Measurements from ENCODE around the gene C4orf50.

C4orf50 gene

DNA sequence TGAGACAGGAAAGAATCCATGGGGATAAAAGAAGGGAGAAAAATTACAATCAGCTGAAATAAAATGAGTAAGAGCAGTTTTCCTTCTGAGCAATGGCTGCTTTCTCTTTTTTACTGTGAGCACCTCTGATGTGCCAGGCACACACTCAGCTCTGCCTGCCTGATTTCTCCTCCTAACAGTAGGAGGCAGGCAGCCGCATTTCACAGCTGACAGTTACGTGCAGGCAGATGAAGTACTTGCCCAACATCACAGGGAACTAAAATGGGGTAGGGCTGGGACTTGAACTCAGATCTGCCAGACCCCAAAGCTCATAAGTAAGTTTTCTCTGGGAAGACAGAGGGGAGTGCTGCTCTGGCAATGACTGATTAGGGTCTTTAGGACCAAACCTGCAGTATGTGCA is 54.6 kb downstream of the C4orf50 start:
- H3K4me1 ChIP-seq (ENCODE audit: insufficient read depth, poor library complexity, severe bottlenecking): no peaks in the 10 kb centered on the region
- DNase-seq (ENCODE audit: low spot score) (no peak), ATAC-seq (ENCODE audit: low read depth) (no peak)
- H3K27me3 ChIP-seq (ENCODE audit: insufficient read depth, poor library complexity, severe bottlenecking): peaks cover 46% of the 10 kb centered on the region
- TF ChIP-seq, protein P1, sequence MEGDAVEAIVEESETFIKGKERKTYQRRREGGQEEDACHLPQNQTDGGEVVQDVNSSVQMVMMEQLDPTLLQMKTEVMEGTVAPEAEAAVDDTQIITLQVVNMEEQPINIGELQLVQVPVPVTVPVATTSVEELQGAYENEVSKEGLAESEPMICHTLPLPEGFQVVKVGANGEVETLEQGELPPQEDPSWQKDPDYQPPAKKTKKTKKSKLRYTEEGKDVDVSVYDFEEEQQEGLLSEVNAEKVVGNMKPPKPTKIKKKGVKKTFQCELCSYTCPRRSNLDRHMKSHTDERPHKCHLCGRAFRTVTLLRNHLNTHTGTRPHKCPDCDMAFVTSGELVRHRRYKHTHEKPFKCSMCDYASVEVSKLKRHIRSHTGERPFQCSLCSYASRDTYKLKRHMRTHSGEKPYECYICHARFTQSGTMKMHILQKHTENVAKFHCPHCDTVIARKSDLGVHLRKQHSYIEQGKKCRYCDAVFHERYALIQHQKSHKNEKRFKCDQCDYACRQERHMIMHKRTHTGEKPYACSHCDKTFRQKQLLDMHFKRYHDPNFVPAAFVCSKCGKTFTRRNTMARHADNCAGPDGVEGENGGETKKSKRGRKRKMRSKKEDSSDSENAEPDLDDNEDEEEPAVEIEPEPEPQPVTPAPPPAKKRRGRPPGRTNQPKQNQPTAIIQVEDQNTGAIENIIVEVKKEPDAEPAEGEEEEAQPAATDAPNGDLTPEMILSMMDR (IDR thresholded peaks at IDR 0.05; ENCODE audit: poor library complexity, severe bottlenecking): no peak
- no peak overlapping the region for H3K4me3 ChIP-seq (ENCODE audit: severe bottlenecking)
- H3K9me3 ChIP-seq (ENCODE audit: severe bottlenecking): no peaks in the 10 kb centered on the region
- H3K36me3 ChIP-seq (ENCODE audit: low read depth): no peaks in the 10 kb centered on the region
- H3K27ac ChIP-seq (ENCODE audit: poor library complexity, severe bottlenecking): no peak overlapping the region

DNA sequence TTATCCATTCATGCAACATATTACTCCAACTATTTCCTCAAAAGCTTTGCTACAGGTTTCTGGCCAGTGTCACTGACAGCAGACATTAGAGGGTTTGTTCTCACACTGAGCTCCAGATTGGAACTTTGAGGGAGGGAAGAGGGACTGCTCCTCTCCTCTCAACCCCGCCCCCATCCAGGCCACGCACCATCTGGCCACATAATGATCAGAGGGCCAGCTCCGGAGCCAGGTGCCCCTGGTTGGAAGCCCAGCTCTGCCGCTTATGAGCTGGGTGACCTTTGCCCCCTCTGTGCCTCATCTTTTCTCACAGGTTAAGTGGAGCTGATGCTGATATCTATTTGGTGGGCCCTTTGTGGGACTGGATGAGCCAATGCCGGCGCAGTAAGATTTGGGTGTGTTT is 55.8 kb downstream of the C4orf50 start:
- no peak for DNase-seq (ENCODE audit: low spot score)
- Histone ChIP-seq H3K4me3 (ENCODE audit: severe bottlenecking) (no peak overlapping the region), H3K36me3 (ENCODE audit: low read depth) (no peaks in the 10 kb centered on the region), H3K27me3 (ENCODE audit: insufficient read depth, poor library complexity, severe bottlenecking) (peaks cover 49% of the 10 kb centered on the region), H3K9me3 (ENCODE audit: severe bottlenecking) (no peaks in the 10 kb centered on the region), H3K4me1 (ENCODE audit: insufficient read depth, poor library complexity, severe bottlenecking) (no peaks in the 10 kb centered on the region), H3K27ac (ENCODE audit: poor library complexity, severe bottlenecking) (no peak overlapping the region)
- no peak for ATAC-seq (ENCODE audit: low read depth)
- TF ChIP-seq, protein P1 (IDR thresholded peaks at IDR 0.05; ENCODE audit: poor library complexity, severe bottlenecking): no peak

DNA sequence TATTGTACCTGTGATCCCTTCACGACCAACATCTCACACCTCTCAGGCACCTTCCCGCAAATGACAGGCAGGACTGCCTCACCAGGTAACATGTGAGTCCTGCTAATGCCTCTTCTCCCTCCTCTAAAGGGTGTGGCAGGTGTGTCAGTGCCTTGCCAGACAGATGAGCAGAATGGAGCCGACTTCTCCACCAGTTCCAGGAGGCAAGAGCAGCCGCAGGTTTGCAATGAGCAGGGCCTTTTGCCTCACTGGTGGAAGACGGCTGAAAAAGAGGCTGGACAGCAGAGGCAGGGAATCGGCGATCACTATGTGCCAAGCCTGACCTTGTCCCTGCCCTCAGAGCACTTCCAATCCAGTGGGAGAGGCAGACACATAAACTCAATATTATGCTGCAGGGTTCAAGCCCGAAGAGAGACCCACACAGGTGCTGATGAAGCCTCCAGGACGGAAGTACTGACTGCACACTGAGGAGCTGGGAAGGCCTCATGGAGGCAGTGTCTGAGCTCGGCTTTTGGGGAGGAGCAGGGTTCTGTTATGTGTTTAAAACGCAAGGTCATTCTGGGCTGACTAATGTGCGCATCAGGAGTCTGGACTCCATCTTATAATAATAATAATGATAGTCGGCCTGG is 57.9 kb downstream of the C4orf50 start:
- H3K9me3 ChIP-seq (ENCODE audit: severe bottlenecking): no peaks in the 10 kb centered on the region
- TF ChIP-seq, protein P1 (IDR thresholded peaks at IDR 0.05; ENCODE audit: poor library complexity, severe bottlenecking): no peak
- no peaks in the 10 kb centered on the region for H3K36me3 ChIP-seq (ENCODE audit: low read depth)
- no peak for ATAC-seq (ENCODE audit: low read depth)
- peaks cover 54% of the 10 kb centered on the region for H3K27me3 ChIP-seq (ENCODE audit: insufficient read depth, poor library complexity, severe bottlenecking)
- no peak overlapping the region for H3K4me3 ChIP-seq (ENCODE audit: severe bottlenecking)
- no peak for DNase-seq (ENCODE audit: low spot score)
- no peaks in the 10 kb centered on the region for H3K4me1 ChIP-seq (ENCODE audit: insufficient read depth, poor library complexity, severe bottlenecking)
- no peak overlapping the region for H3K27ac ChIP-seq (ENCODE audit: poor library complexity, severe bottlenecking)

DNA sequence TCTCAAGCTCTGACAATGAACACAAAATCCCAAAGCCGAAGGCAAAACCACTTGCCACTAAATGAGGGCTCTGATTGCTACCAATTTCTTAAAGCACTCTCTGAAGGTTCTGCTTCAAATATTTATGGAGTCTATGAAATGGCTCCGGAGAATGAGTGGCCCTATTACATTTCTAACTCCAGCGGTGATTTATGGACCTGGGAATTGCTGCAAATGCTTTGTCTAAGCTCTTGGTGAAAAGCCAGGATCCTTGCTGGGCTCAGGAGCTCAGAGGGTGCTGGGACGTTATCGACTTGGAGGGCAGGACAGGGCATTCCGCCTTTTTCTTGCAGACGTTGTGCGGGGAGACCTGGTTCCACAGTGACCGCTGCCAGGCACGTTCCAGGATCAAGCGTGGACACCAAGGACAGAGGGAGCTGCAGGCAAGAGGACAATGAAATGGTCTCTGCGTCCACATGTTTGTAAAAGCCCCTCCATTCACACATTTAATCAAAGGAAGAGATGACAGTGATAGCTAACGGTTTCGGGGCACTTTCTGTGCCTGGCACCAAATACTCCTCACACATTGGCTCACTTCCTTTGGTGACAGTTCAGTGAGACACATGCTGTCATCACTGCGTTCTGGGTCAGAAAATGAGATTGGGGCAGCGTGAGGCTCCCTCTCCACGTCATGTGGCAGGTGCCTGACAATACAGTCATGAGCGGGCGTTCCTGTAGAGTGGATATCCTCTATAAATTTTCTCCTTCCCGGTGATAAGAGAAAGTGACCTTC is 58.8 kb downstream of the C4orf50 start:
- no peak overlapping the region for H3K27ac ChIP-seq (ENCODE audit: poor library complexity, severe bottlenecking)
- H3K4me3 ChIP-seq (ENCODE audit: severe bottlenecking): no peak overlapping the region
- no peaks in the 10 kb centered on the region for H3K4me1 ChIP-seq (ENCODE audit: insufficient read depth, poor library complexity, severe bottlenecking)
- H3K27me3 ChIP-seq (ENCODE audit: insufficient read depth, poor library complexity, severe bottlenecking): peaks cover 52% of the 10 kb centered on the region
- ATAC-seq (ENCODE audit: low read depth): no peak
- TF ChIP-seq, protein P1 (IDR thresholded peaks at IDR 0.05; ENCODE audit: poor library complexity, severe bottlenecking): no peak
- no peaks in the 10 kb centered on the region for H3K36me3 ChIP-seq (ENCODE audit: low read depth)
- no peaks in the 10 kb centered on the region for H3K9me3 ChIP-seq (ENCODE audit: severe bottlenecking)
- no peak for DNase-seq (ENCODE audit: low spot score)
